Osteocyte (in vitro differentiated cells): ENCODE measurements around the gene UBASH3B. TPM values are rescaled to one million over a fixed set of nuclear protein-coding genes. Genes with fewer than 3 reads are reported as not detected.

Source experiments
- DNase-seq: peaks from one replicate; pipeline ENCODE4 v3.0.0; 2021; ENCODE audit warnings: mixed read lengths; ENCODE audit not compliant: unreplicated experiment; ENCODE audit errors: extremely low spot score
- H3K27ac Mint-ChIP-seq: one replicate; pipeline ENCODE4 v1.8.0; 2021; ENCODE audit warnings: mild to moderate bottlenecking, mixed read lengths; ENCODE audit not compliant: unreplicated experiment
- H3K27me3 Mint-ChIP-seq: one replicate; pipeline ENCODE4 v1.8.0; 2021; ENCODE audit warnings: mixed read lengths; ENCODE audit not compliant: unreplicated experiment
- H3K36me3 Mint-ChIP-seq: one replicate; pipeline ENCODE4 v1.8.0; 2021; ENCODE audit warnings: mixed read lengths; ENCODE audit not compliant: unreplicated experiment
- H3K4me1 Mint-ChIP-seq: one replicate; pipeline ENCODE4 v1.8.0; 2021; ENCODE audit warnings: mixed read lengths; ENCODE audit not compliant: unreplicated experiment
- H3K4me3 Mint-ChIP-seq: one replicate; pipeline ENCODE4 v1.8.0; 2021; ENCODE audit warnings: mild to moderate bottlenecking, moderate library complexity, mixed read lengths; ENCODE audit not compliant: unreplicated experiment
- H3K9me3 Mint-ChIP-seq: one replicate; pipeline ENCODE4 v1.8.0; 2021; ENCODE audit warnings: mixed read lengths; ENCODE audit not compliant: unreplicated experiment
- total RNA-seq: library from RNA; stranded (reverse); gene quantifications from 2 replicates; pipeline ENCODE4 v1.2.1, GENCODE V29; 2021
- TF ChIP-seq, protein P1 (sequence below): fragments of 200-600 bp; sonication (generic); IDR thresholded peaks from 2 replicates; pipeline ENCODE4 v1.5.0; 2021; ENCODE audit warnings: antibody characterized with exemption, mild to moderate bottlenecking, moderate library complexity

UBASH3B gene
- total RNA-seq, 1 donor from 2014 or later: 43.5 TPM

DNA sequence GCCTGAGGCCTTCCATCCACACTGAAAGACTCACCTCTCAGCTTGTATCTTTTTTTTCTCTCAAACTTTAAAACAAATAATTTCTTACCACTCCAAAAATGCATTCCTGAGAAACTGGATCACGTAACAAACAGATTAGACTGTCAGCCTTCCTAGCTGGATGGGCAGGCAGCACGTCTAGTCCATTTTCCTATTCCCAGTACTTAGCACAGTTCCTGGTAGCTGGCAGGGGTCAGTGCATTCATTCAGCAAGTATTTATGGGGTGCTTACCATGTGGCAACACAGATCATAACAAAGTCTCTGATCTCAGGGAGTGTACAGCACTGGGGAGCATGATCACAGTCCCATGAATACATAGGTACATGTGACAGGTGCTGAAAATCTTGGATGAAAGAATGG is 89.6 kb downstream of the UBASH3B start:
- Mint-ChIP-seq H3K27ac (no peak overlapping the region), H3K36me3 (no peaks in the 10 kb centered on the region), H3K4me3 (no peak overlapping the region), H3K4me1 (peaks cover 55% of the 10 kb centered on the region), H3K27me3 (no peaks in the 10 kb centered on the region), H3K9me3 (no peaks in the 10 kb centered on the region)
- DNase-seq: no peak
- TF ChIP-seq, protein P1, sequence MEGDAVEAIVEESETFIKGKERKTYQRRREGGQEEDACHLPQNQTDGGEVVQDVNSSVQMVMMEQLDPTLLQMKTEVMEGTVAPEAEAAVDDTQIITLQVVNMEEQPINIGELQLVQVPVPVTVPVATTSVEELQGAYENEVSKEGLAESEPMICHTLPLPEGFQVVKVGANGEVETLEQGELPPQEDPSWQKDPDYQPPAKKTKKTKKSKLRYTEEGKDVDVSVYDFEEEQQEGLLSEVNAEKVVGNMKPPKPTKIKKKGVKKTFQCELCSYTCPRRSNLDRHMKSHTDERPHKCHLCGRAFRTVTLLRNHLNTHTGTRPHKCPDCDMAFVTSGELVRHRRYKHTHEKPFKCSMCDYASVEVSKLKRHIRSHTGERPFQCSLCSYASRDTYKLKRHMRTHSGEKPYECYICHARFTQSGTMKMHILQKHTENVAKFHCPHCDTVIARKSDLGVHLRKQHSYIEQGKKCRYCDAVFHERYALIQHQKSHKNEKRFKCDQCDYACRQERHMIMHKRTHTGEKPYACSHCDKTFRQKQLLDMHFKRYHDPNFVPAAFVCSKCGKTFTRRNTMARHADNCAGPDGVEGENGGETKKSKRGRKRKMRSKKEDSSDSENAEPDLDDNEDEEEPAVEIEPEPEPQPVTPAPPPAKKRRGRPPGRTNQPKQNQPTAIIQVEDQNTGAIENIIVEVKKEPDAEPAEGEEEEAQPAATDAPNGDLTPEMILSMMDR: no peak

DNA sequence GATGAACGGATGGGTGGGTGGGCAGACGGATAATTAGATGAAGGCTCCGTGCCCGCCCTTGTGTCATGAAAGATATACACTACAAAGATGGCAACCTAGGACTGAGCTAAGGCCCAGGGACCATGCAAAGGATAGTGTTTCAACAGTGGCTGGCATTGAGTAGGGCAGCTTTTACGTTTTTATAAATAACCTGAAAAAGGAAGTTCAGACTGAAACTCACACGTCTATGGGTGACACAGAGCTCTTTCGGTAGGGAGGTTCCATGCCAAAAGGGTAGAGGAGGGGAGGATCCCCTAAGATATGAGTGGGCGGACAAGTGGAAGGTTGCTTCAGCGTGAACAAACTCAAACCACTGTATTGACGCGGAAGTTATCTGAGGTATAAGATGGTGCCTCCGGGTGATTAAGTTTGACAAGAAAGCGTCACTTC is 90.5 kb downstream of the UBASH3B start:
- DNase-seq: no peak
- TF ChIP-seq, protein P1: no peak
- H3K9me3 Mint-ChIP-seq: no peaks in the 10 kb centered on the region
- no peak overlapping the region for H3K4me3 Mint-ChIP-seq
- H3K27ac Mint-ChIP-seq: peak overlapping the region; percentile 68
- peaks cover 55% of the 10 kb centered on the region for H3K4me1 Mint-ChIP-seq
- no peaks in the 10 kb centered on the region for H3K36me3 Mint-ChIP-seq
- no peaks in the 10 kb centered on the region for H3K27me3 Mint-ChIP-seq

DNA sequence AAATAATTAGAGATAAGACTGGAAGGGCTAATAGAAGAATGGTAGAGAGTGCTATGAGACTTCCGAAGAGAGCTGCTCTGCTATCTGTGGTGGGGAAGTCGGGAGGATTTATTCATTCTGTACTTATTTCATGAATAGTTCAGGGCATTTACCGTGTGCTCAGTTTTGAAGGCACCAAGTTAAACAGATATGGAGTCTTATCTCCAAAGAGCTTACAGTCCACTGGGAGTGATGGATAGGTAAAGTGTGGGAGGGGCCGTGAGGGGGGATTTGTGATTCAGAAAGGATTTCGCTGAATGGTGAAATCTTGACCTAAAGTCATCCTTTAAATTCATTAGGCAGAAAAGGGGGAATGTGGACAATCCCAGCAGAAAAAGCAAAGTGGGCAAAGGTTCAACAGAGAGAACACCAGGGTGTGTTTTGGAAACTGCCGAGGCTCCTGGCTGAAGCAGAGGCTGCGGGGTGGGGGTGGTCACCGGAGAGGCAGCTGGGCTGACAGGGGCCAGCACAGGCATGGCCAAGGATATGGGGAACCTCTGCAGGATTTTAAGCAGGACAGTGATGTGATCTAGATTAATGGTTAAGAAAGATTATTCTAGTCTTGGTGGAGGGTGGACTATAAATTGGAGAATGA is 91.2 kb downstream of the UBASH3B start:
- Mint-ChIP-seq H3K9me3 (no peaks in the 10 kb centered on the region), H3K4me3 (no peak overlapping the region), H3K4me1 (peaks cover 48% of the 10 kb centered on the region), H3K27ac (peak overlapping the region; percentile 68), H3K27me3 (no peaks in the 10 kb centered on the region), H3K36me3 (no peaks in the 10 kb centered on the region)
- TF ChIP-seq, protein P1: no peak
- no peak for DNase-seq

DNA sequence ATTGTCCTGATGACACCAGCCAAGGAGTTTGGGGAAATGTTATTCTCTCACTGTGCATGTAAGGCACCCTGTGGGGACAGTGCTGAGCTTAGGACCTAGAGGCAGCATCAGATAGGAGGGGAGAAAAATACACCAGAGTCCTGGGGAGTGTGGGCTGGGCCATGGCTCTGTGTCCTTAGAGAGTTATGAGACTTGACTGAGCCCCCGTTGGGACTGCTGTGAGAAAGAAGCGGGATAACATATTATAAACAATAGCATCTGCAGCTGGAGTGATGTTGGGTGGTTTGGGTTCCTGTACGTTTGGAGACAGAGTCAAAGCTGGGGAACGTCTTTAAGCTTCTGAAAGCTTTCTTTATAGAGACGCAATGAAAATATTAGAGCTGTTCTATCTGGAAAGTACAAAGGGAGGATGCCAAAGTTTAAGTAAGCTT is 91.8 kb downstream of the UBASH3B start:
- peak overlapping the region; percentile 16 for H3K4me3 Mint-ChIP-seq
- H3K36me3 Mint-ChIP-seq: no peaks in the 10 kb centered on the region
- H3K27ac Mint-ChIP-seq: peak overlapping the region; percentile 68
- no peak for DNase-seq
- H3K4me1 Mint-ChIP-seq: peaks cover 42% of the 10 kb centered on the region
- TF ChIP-seq, protein P1: no peak
- no peaks in the 10 kb centered on the region for H3K27me3 Mint-ChIP-seq
- H3K9me3 Mint-ChIP-seq: no peaks in the 10 kb centered on the region

DNA sequence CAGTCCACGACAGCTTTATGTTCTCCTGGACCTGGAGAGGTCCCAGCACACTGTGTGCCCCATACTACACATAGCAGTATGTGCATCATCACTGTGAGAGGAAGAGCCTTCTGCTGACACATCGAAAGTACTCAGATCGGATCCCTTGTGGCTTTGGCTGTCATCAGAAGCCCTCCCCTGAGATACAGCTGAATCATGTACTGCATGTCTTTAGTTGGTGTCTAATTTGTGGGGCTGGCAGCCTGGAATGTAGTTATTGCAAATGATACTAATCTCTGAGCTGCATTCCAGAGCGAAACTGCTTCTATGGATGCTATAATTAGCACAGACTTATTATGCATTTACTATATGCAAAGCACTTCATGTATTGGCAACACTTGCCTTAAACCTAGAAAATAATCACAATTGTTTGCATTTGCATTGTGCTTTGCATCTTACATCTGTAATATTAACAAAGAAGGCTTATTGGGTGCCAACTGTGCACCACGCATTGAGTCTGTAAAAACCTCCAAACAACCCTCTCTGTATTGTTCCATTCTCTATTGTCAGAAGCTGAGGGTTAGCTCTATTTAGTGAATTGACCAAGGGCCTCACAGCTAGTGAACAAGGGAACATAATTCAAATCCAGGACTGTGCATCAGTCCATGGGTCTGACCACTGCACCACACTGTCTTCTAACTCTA is 93.6 kb downstream of the UBASH3B start:
- TF ChIP-seq, protein P1: no peak
- no peaks in the 10 kb centered on the region for H3K9me3 Mint-ChIP-seq
- DNase-seq: no peak
- H3K27ac Mint-ChIP-seq: peak overlapping the region; percentile 68
- no peak overlapping the region for H3K4me3 Mint-ChIP-seq
- H3K4me1 Mint-ChIP-seq: peaks cover 32% of the 10 kb centered on the region
- no peaks in the 10 kb centered on the region for H3K27me3 Mint-ChIP-seq
- H3K36me3 Mint-ChIP-seq: no peaks in the 10 kb centered on the region
